HG02970 (cell line): ENCODE results near the gene CACNA1D.

Experiments used
- ATAC-seq: cut with Tn5 transposase; IDR thresholded peaks from one replicate; pipeline ENCODE4 v1.9.1; 2021; ENCODE audit warnings: mild to moderate bottlenecking, moderate library complexity, moderate number of reproducible peaks; ENCODE audit not compliant: unreplicated experiment, low FRiP score

CACNA1D gene

GRCh38 chr3:53849916-53850315 lies 355.5 kb downstream of the CACNA1D start:
- ATAC-seq, result no peak

- ATAC-seq, result no peak
Observed at GRCh38 chr3:53850895-53851294, 356.5 kb downstream of the CACNA1D start.

- ATAC-seq, result no peak
Observed at GRCh38 chr3:53856964-53857363, 362.6 kb downstream of the CACNA1D start.

- ATAC-seq, result no peak
Observed at GRCh38 chr3:53858096-53858741, 363.8 kb downstream of the CACNA1D start.

GRCh38 chr3:53859178-53859577 lies 364.8 kb downstream of the CACNA1D start:
- ATAC-seq, result no peak

- ATAC-seq, result no peak
Observed at GRCh38 chr3:53860196-53860595, 365.8 kb downstream of the CACNA1D start.

- no peak for ATAC-seq
Observed at GRCh38 chr3:53862241-53862640, 367.8 kb downstream of the CACNA1D start.

- ATAC-seq, result no peak
Observed at GRCh38 chr3:53863145-53863544, 368.7 kb downstream of the CACNA1D start.
